Measurements from ENCODE around the gene NCOA6.

The NCOA6 gene

DNA sequence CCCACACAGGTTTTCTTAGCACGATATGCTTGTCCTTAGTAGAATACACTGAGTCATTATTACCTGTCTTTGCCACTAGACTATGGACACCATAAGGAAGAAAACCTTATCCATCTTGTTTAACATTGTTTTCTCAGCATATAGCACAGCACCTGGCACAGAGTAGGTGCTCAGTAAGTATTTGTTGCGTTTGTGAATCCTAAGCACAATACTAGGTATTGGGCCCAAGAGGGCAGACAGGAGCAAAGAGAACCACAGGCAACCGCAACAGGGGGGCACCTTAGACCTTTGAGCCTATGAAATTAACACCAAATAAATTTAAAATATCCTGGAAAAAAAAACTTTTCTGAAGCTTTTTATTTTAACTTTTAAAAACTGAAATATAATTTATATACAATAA, 3.7 kb upstream of the NCOA6 start:
- Histone ChIP-seq H3K4me3 (ENCODE audit: low read length) (no peak overlapping the region), H3K27me3 (replicated peaks; ENCODE audit: insufficient read depth, low read length) (no peaks in the 10 kb centered on the region), H3K9ac (ENCODE audit: low read length) (no peak overlapping the region), H3K4me2 (ENCODE audit: low read depth, low read length) (no peak overlapping the region), H3K4me1 (ENCODE audit: low read length) (no peaks in the 10 kb centered on the region), H3K9me3 (replicated peaks; ENCODE audit: insufficient read depth, low read length) (no peaks in the 10 kb centered on the region), H3K79me2 (ENCODE audit: low read length) (peaks cover 9% of the 10 kb centered on the region), H3K27ac (ENCODE audit: low read length) (no peak overlapping the region), H4K20me1 (ENCODE audit: insufficient read depth, low read length) (no peaks in the 10 kb centered on the region), H3F3A (ENCODE audit: insufficient read depth, low read length) (peaks cover 6% of the 10 kb centered on the region; the same call in 1 of the 2 replicates), H3K36me3 (replicated peaks; ENCODE audit: insufficient read depth, low read length) (no peaks in the 10 kb centered on the region), H2AFZ (ENCODE audit: low read length) (no peak overlapping the region), H3K9me2 (replicated peaks; ENCODE audit: insufficient read depth, low read length) (no peaks in the 10 kb centered on the region)
- DNase-seq, result no peak
- no peak for TF ChIP-seq EZH2phosphoT487 (IDR thresholded peaks at IDR 0.05; ENCODE audit: low read length)
- TF ChIP-seq EZH2 (optimal IDR thresholded peaks at IDR 0.05; ENCODE audit: low read depth, low read length), result no peak
- TF ChIP-seq, protein P1, sequence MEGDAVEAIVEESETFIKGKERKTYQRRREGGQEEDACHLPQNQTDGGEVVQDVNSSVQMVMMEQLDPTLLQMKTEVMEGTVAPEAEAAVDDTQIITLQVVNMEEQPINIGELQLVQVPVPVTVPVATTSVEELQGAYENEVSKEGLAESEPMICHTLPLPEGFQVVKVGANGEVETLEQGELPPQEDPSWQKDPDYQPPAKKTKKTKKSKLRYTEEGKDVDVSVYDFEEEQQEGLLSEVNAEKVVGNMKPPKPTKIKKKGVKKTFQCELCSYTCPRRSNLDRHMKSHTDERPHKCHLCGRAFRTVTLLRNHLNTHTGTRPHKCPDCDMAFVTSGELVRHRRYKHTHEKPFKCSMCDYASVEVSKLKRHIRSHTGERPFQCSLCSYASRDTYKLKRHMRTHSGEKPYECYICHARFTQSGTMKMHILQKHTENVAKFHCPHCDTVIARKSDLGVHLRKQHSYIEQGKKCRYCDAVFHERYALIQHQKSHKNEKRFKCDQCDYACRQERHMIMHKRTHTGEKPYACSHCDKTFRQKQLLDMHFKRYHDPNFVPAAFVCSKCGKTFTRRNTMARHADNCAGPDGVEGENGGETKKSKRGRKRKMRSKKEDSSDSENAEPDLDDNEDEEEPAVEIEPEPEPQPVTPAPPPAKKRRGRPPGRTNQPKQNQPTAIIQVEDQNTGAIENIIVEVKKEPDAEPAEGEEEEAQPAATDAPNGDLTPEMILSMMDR (IDR thresholded peaks at IDR 0.05; ENCODE audit: low read length), result no peak

- Histone ChIP-seq H3K4me1 (ENCODE audit: low read length) (no peaks in the 10 kb centered on the region), H3K79me2 (ENCODE audit: low read length) (peaks cover 51% of the 10 kb centered on the region), H3F3A (ENCODE audit: insufficient read depth, low read length) (peaks cover 6% of the 10 kb centered on the region; the same call in 1 of the 2 replicates), H2AFZ (ENCODE audit: low read length) (peak overlapping the region; percentile 82), H3K9me3 (replicated peaks; ENCODE audit: insufficient read depth, low read length) (no peaks in the 10 kb centered on the region), H3K36me3 (replicated peaks; ENCODE audit: insufficient read depth, low read length) (no peaks in the 10 kb centered on the region), H4K20me1 (ENCODE audit: insufficient read depth, low read length) (peaks cover 12% of the 10 kb centered on the region), H3K9ac (ENCODE audit: low read length) (peak overlapping the region; percentile 85), H3K9me2 (replicated peaks; ENCODE audit: insufficient read depth, low read length) (no peaks in the 10 kb centered on the region), H3K27ac (ENCODE audit: low read length) (peak overlapping the region; percentile 64; the same call in 1 of the 2 replicates), H3K27me3 (replicated peaks; ENCODE audit: insufficient read depth, low read length) (no peaks in the 10 kb centered on the region), H3K4me2 (ENCODE audit: low read depth, low read length) (peak overlapping the region; percentile 65), H3K4me3 (ENCODE audit: low read length) (peak overlapping the region; percentile 97)
- DNase-seq, result peak; percentile 61
- TF ChIP-seq, protein P1 (IDR thresholded peaks at IDR 0.05; ENCODE audit: low read length), result no peak
- TF ChIP-seq EZH2 (optimal IDR thresholded peaks at IDR 0.05; ENCODE audit: low read depth, low read length) (no peak), EZH2phosphoT487 (IDR thresholded peaks at IDR 0.05; ENCODE audit: low read length) (no peak)
Measured at GRCh38 chr20:34824806-34825529, 483 bp downstream of the NCOA6 start.

DNA sequence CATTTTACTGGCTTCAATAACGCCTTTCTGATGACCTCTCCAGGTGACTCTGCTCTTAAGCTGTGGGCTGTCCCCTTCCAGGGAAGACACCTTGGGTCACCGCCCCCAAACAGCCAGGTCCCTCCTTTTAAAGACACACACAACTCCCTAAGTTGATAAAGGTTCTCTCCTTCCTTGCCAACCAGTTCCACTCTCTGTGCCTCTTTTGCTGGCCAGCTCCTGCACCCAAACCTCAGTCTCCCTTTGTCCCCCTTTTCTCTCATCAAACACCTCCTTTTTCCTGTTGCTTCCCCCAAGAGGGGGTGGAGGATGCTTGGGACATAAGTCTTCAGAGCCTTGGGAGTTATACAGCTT, 1.0 kb downstream of the NCOA6 start:
- TF ChIP-seq, protein P1 (IDR thresholded peaks at IDR 0.05; ENCODE audit: low read length), result no peak
- no peak for TF ChIP-seq EZH2phosphoT487 (IDR thresholded peaks at IDR 0.05; ENCODE audit: low read length)
- no peak for TF ChIP-seq EZH2 (optimal IDR thresholded peaks at IDR 0.05; ENCODE audit: low read depth, low read length)
- Histone ChIP-seq H3K79me2 (ENCODE audit: low read length) (peaks cover 56% of the 10 kb centered on the region), H3K9ac (ENCODE audit: low read length) (peak overlapping the region; percentile 85), H3K9me2 (replicated peaks; ENCODE audit: insufficient read depth, low read length) (no peaks in the 10 kb centered on the region), H2AFZ (ENCODE audit: low read length) (peak overlapping the region; percentile 82), H3K27ac (ENCODE audit: low read length) (peak overlapping the region; percentile 64; the same call in 1 of the 2 replicates), H3K9me3 (replicated peaks; ENCODE audit: insufficient read depth, low read length) (no peaks in the 10 kb centered on the region), H3K27me3 (replicated peaks; ENCODE audit: insufficient read depth, low read length) (no peaks in the 10 kb centered on the region), H3K4me2 (ENCODE audit: low read depth, low read length) (peak overlapping the region; percentile 65), H3K4me3 (ENCODE audit: low read length) (peak overlapping the region; percentile 97), H4K20me1 (ENCODE audit: insufficient read depth, low read length) (peaks cover 16% of the 10 kb centered on the region), H3K36me3 (replicated peaks; ENCODE audit: insufficient read depth, low read length) (no peaks in the 10 kb centered on the region), H3K4me1 (ENCODE audit: low read length) (no peaks in the 10 kb centered on the region), H3F3A (ENCODE audit: insufficient read depth, low read length) (peaks cover 6% of the 10 kb centered on the region; the same call in 1 of the 2 replicates)
- peak; percentile 92 for DNase-seq

Data from MM.1S (cell line).